OCI-LY7 (cell line): ENCODE data around the gene MSANTD2. TPM values are rescaled to one million over a fixed set of nuclear protein-coding genes. Genes with fewer than 3 reads are reported as not detected.
A peak's percentile ranks its signal among the peaks of the same experiment; 100 is the strongest.

Source experiments
- BruUV-seq: library from RNA; stranded (reverse); fragments of 400-500 nt; replicated peaks from 2 replicates; lab custom pipeline; 2021; lab: Mats Ljungman, UMichigan
- CTCF ChIA-PET: fragments of 300-600 bp; sonication (Branson Sonifier 250); formaldehyde crosslinking; loops from one replicate; lab custom pipeline; 2022; ENCODE audit warnings: antibody characterized with exemption; ENCODE audit not compliant: unreplicated experiment; lab: Charles Lee
- POLR2A ChIA-PET: fragments of 300-600 bp; sonication (Branson Sonifier 250); formaldehyde crosslinking; loops from one replicate; lab custom pipeline; 2022; ENCODE audit warnings: antibody characterized with exemption; lab: Charles Lee
- DNase-seq: peaks from one replicate; pipeline ENCODE4 v3.0.0-alpha.2; 2015; ENCODE audit warnings: low spot score
- H2AFZ ChIP-seq: fragments of 200-600 bp; sonication (generic), shearing (Covaris generic); 2 replicates; pipeline ENCODE4 v1.6.1; 2014; ENCODE audit warnings: mild to moderate bottlenecking, antibody characterized with exemption, low read length, moderate library complexity
- H3K27ac ChIP-seq: fragments of 200-600 bp; sonication (generic); 2 replicates; pipeline ENCODE4 v1.5.1; 2014; ENCODE audit warnings: mixed run types, low read depth, mild to moderate bottlenecking, moderate library complexity, low read length, inconsistent platforms; ENCODE audit not compliant: poor library complexity, severe bottlenecking
- H3K36me3 ChIP-seq: fragments of 200-600 bp; sonication (generic); 2 replicates; pipeline ENCODE4 v1.6.1; 2014; ENCODE audit warnings: mild to moderate bottlenecking, antibody characterized with exemption, low read length, moderate library complexity, mixed read lengths; ENCODE audit not compliant: insufficient read depth
- H3K4me1 ChIP-seq: fragments of 200-600 bp; sonication (generic); 2 replicates; pipeline ENCODE4 v1.5.1; 2014; ENCODE audit warnings: mild to moderate bottlenecking, low read length; ENCODE audit not compliant: insufficient read depth, poor library complexity, severe bottlenecking
- H3K4me2 ChIP-seq: fragments of 200-600 bp; sonication (generic); 2 replicates; pipeline ENCODE4 v1.6.1; 2014; ENCODE audit warnings: mild to moderate bottlenecking, low read length
- H3K4me3 ChIP-seq: fragments of 200-600 bp; sonication (generic); 2 replicates; pipeline ENCODE4 v1.5.1; 2014; ENCODE audit warnings: mild to moderate bottlenecking, low read depth, low read length; ENCODE audit not compliant: poor library complexity, severe bottlenecking
- H3K79me2 ChIP-seq: fragments of 200-600 bp; sonication (generic); 2 replicates; pipeline ENCODE4 v1.6.1; 2016; ENCODE audit warnings: low read depth, mild to moderate bottlenecking, low read length, moderate library complexity, mixed read lengths; ENCODE audit not compliant: insufficient read depth
- H3K9me2 ChIP-seq: fragments of 200-600 bp; sonication (generic); 2 replicates; pipeline ENCODE4 v1.6.1; 2016; ENCODE audit warnings: mild to moderate bottlenecking, low read length, mixed read lengths; ENCODE audit not compliant: insufficient read depth
- H3K9me3 ChIP-seq: fragments of 200-600 bp; sonication (generic); 2 replicates; pipeline ENCODE4 v1.6.1; 2014; ENCODE audit warnings: mild to moderate bottlenecking, mixed run types, low read length, mixed read lengths
- H4K20me1 ChIP-seq: fragments of 200-600 bp; sonication (generic); 2 replicates; pipeline ENCODE4 v1.6.1; 2014; ENCODE audit warnings: mild to moderate bottlenecking, antibody characterized with exemption, low read length, moderate library complexity, mixed read lengths; ENCODE audit not compliant: insufficient read depth
- CTCF ChIP-seq: fragments of 200-600 bp; sonication (generic); conservative IDR thresholded peaks from 2 replicates; pipeline ENCODE4 v1.5.1; 2014; ENCODE audit warnings: mild to moderate bottlenecking, antibody characterized with exemption, low read length, moderate library complexity, mixed read lengths
- EZH2phosphoT487 ChIP-seq: fragments of 200-600 bp; sonication (generic); IDR thresholded peaks from 2 replicates; pipeline ENCODE4 v1.6.1; 2018; ENCODE audit warnings: low read depth, borderline replicate concordance, mild to moderate bottlenecking, mixed run types, antibody characterized with exemption, low read length, moderate library complexity, mixed read lengths
- intact Hi-C: fragments of 100-400 bp; cut with micrococcal nuclease; formaldehyde crosslinking; loops from one replicate; pipeline ENCODE4 v1.10.0; 2022; ENCODE audit not compliant: unreplicated experiment
- total RNA-seq, 2 experiments: library from RNA; depleted of rRNA in 1 of 2; stranded (reverse); fragments of >200 nt in 1 of 2; shearing (Covaris generic) in 1 of 2; gene quantifications; 2 replicates each; pipeline ENCODE4 v1.2.3, GENCODE V29; 2014 to 2022

Gene MSANTD2
- total RNA-seq, 2 experiments from 2014 or later = 22.1 to 23.4 TPM

- peak within 1 kb of the TSS; percentile 23; the same call in 1 of the 2 replicates for H2AFZ ChIP-seq
- H3K27ac ChIP-seq = no peak within 1 kb of the TSS
- no peak for TF ChIP-seq CTCF
- no peak for TF ChIP-seq EZH2phosphoT487
- CTCF ChIA-PET = no interaction called here
- no peak for DNase-seq
- POLR2A ChIA-PET = interaction anchor here (0.7 to 1.7 kb wide), 3 partner anchors 31 to 119 kb away, joined by 3 to 7 read pairs (median 4); no protein-coding TSS in a partner anchor
- intact Hi-C loops = no loop called here
- H3K4me1 ChIP-seq = peaks cover 15% of the 10 kb centered on the region
- H3K4me3 ChIP-seq = no peak within 1 kb of the TSS
- H4K20me1 ChIP-seq = no peaks in the 10 kb centered on the region
- no TSS peak for BruUV-seq
- H3K4me2 ChIP-seq = no peak within 1 kb of the TSS
- H3K79me2 ChIP-seq = no peaks in the 10 kb centered on the region
- no peaks in the 10 kb centered on the region for H3K9me2 ChIP-seq
- no peaks in the 10 kb centered on the region for H3K9me3 ChIP-seq
- no peaks in the 10 kb centered on the region for H3K36me3 ChIP-seq
Measured at GRCh38 chr11:124751741-124752470, 48.3 kb downstream of the MSANTD2 start, which contains the start of gene VSIG2. VSIG2 (minus strand) TSS chr11:124752255; CDS start chr11:124752137, 118 bp downstream.

- no peak for DNase-seq
- no peaks in the 10 kb centered on the region for H4K20me1 ChIP-seq
- H3K36me3 ChIP-seq = no peaks in the 10 kb centered on the region
- no peak overlapping the region for H3K27ac ChIP-seq
- H3K9me2 ChIP-seq = no peaks in the 10 kb centered on the region
- H3K9me3 ChIP-seq = no peaks in the 10 kb centered on the region
- peaks cover 15% of the 10 kb centered on the region for H3K4me1 ChIP-seq
- no peak overlapping the region for H3K4me2 ChIP-seq
- H2AFZ ChIP-seq = no peak overlapping the region
- ChIA-PET CTCF (interaction anchor here (0.6 to 0.7 kb wide), 2 partner anchors 127 to 1015 kb away, joined by 3 to 4 read pairs; no protein-coding TSS in a partner anchor), POLR2A (no interaction called here)
- no peaks in the 10 kb centered on the region for H3K79me2 ChIP-seq
- no TSS peak for BruUV-seq
- intact Hi-C loops = no loop called here
- H3K4me3 ChIP-seq = no peak overlapping the region
- TF ChIP-seq EZH2phosphoT487 = no peak
- TF ChIP-seq CTCF = no peak
Measured at GRCh38 chr11:124751391-124751740, 48.8 kb downstream of the MSANTD2 start.

GRCh38 chr11:124749912-124750311, 50.3 kb downstream of the MSANTD2 start:
- Histone ChIP-seq H3K27ac (no peak overlapping the region), H3K9me3 (no peaks in the 10 kb centered on the region), H3K79me2 (no peaks in the 10 kb centered on the region), H3K4me3 (no peak overlapping the region), H3K4me1 (peaks cover 15% of the 10 kb centered on the region), H3K36me3 (no peaks in the 10 kb centered on the region), H3K4me2 (peak overlapping the region; percentile 12; the same call in 1 of the 2 replicates), H3K9me2 (no peaks in the 10 kb centered on the region), H4K20me1 (no peaks in the 10 kb centered on the region), H2AFZ (no peak overlapping the region)
- intact Hi-C loops = loop anchor here (5.0 kb wide), 1 partner anchor 87 kb away; no protein-coding TSS in a partner anchor
- DNase-seq = no peak
- ChIA-PET CTCF (interaction anchor here (1.5 kb wide), 1 partner anchor 47 kb away, joined by 3 read pairs; no protein-coding TSS in a partner anchor), POLR2A (no interaction called here)
- BruUV-seq = TSS peak; percentile 45
- TF ChIP-seq CTCF (no peak), EZH2phosphoT487 (no peak)
